ENCODE data around the gene ADRM1.

The ADRM1 gene

DNA sequence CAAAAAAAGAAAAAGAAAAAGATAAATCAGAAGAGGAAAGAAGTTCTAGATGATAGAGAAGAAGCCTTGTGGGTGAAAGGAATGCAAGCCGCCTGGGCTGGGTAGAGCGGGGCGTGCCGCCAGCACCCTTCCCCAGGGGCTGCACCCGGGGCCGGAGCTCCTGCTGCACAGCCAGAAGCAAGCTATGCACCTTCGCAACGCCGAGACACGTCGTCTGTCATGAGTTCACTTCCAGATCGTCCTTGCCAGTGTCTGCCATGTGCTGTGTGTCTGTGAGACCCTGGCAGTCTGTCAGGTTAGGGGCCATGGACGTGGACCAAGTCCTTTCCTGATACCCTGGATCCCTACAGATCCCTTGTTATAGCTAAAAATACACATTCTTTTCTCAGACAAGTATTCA, 25.5 kb upstream of the ADRM1 start:
- TF ChIP-seq, protein P1, sequence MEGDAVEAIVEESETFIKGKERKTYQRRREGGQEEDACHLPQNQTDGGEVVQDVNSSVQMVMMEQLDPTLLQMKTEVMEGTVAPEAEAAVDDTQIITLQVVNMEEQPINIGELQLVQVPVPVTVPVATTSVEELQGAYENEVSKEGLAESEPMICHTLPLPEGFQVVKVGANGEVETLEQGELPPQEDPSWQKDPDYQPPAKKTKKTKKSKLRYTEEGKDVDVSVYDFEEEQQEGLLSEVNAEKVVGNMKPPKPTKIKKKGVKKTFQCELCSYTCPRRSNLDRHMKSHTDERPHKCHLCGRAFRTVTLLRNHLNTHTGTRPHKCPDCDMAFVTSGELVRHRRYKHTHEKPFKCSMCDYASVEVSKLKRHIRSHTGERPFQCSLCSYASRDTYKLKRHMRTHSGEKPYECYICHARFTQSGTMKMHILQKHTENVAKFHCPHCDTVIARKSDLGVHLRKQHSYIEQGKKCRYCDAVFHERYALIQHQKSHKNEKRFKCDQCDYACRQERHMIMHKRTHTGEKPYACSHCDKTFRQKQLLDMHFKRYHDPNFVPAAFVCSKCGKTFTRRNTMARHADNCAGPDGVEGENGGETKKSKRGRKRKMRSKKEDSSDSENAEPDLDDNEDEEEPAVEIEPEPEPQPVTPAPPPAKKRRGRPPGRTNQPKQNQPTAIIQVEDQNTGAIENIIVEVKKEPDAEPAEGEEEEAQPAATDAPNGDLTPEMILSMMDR (IDR thresholded peaks at IDR 0.05; ENCODE audit: insufficient read depth, missing control alignments) = no peak
- DNase-seq (ENCODE audit: insufficient read length, low spot score) (no peak), FAIRE-seq (no peak)

DNA sequence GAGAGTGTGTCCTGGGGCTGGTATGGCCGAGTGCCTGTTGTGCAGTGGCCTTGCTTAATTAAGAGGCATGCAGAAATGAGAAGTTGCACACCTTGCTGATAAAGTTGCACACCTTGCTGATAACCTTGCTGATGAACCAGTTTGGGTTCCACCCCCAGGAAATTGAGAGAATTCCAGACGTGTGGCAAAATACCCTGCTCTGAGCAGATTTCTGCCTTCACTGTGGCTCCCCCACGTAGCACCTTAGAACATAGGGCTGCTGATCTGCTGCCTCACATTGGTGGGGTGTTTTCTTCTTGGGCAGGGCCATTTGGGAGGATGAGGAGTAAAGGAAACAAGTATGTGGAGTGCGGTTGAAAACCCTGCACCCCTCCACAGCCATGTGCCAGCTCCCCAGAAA, 22.5 kb upstream of the ADRM1 start:
- FAIRE-seq (no peak), DNase-seq (ENCODE audit: insufficient read length, low spot score) (no peak)
- TF ChIP-seq, protein P1 (IDR thresholded peaks at IDR 0.05; ENCODE audit: insufficient read depth, missing control alignments) = no peak

DNA sequence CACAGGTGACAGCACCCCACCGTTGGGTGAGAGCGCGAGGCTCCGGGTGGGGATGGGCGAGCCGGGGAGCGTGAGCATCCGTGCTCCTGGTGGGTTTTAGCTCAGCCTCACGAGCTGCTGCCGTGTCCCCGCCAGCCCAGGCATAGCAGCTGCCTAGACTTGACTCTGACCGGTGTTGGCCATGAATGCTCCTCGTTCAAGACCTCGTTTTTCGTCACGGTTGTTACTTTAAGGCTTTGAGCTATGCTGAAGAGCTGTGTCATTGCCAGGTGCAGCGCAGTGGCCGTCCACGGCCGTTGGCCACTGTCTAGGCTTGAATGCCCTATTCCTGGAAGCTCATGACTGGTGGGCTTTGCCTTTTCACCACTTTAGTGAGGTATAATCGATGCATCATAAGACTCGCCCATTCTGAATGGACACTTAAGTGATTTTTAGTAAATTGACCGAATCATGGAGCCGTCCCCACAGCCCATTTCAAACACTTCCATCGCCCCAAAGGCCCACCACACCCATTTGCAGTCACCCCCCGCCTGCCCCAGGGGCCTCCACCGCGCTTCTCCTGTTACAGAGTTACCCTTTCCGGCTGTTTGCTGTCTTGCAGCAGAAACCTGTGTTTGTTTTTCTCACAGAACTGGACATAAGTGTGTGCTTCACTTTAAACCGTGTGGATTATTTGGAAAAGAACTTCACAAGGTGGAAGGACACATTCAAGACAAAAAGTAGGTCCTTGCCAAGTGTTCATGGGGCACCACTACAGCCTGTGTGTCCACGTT, 21.4 kb upstream of the ADRM1 start:
- DNase-seq (ENCODE audit: insufficient read length, low spot score) (no peak), FAIRE-seq (no peak)
- TF ChIP-seq, protein P1 (IDR thresholded peaks at IDR 0.05; ENCODE audit: insufficient read depth, missing control alignments) = no peak

DNA sequence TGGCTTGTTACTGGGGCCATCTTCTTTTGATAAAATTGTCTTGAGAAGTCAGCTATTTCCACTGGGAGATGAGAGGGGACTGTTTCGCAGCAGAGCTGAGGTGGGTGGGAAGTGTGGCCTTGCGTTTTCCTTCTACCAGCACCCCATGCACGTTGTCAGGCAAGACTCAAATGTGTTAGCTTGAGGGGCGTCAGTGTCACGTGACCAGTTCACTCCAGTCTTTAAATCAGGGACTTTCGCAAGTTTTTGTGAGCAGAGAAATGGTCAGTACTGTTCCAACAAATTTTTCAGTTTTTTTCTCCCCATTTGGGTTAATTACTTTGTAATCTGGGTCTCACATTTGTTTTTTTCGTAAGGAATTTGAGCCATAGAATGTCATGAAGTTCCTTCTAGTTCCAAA, 20.7 kb upstream of the ADRM1 start:
- no peak for DNase-seq (ENCODE audit: insufficient read length, low spot score)

DNA sequence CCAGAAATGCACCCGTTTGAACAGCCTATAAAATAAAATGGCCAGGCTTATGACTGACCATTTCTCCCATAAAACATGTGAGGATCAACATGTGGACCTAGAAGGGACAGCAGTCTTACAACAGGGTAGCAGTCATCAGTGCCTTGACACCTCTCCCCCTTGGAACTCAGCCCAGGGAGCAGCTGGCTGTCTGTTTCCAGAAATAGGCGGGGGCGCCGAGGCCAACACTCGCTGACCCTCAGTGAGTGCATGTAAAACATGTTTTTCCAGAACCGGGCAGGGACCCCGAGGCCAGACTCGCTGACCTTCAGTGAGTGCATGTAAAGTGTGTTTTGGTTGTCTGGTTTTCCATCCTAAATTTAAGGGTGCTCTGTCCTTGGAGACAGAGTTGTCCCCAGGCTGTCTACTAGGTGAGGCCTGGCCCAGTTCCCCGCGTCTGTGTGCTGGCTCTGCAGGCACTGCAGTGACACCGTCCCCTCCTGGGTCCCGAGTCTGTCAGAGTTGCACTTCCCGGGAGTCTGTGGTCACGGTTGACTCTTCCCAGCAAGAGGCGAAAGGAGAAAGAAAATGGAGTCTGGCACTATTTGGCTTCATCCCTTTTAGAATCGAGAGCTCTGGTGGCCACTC, 19.8 kb upstream of the ADRM1 start:
- DNase-seq (ENCODE audit: insufficient read length, low spot score) (no peak), FAIRE-seq (no peak)
- TF ChIP-seq, protein P1 (IDR thresholded peaks at IDR 0.05; ENCODE audit: insufficient read depth, missing control alignments) = no peak

More for the DNA sequence above, 20.7 kb upstream of the ADRM1 start:
- TF ChIP-seq, protein P1 (IDR thresholded peaks at IDR 0.05; ENCODE audit: insufficient read depth, missing control alignments) = no peak
- FAIRE-seq = no peak

DNA sequence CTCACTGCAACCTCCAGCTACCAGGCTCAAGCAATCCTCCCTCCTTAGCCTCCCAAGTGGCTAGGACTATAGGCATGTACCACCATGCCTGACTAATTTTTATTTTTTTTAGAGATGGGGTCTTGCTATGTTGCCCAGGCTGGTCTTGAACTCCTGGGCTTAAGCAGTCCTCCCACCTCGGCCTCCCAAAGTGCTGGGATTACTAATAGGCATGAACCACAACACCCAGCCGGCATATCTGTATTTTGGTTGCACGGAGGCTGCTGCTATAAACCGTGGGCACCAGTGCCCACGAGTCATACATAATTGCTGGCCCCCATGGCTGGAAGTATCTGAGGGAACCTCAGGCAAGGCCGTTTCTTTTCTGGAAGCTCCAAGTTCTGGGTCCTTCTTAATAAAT, 18.3 kb upstream of the ADRM1 start:
- FAIRE-seq (no peak), DNase-seq (ENCODE audit: insufficient read length, low spot score) (no peak)
- TF ChIP-seq, protein P1 (IDR thresholded peaks at IDR 0.05; ENCODE audit: insufficient read depth, missing control alignments) = no peak

DNA sequence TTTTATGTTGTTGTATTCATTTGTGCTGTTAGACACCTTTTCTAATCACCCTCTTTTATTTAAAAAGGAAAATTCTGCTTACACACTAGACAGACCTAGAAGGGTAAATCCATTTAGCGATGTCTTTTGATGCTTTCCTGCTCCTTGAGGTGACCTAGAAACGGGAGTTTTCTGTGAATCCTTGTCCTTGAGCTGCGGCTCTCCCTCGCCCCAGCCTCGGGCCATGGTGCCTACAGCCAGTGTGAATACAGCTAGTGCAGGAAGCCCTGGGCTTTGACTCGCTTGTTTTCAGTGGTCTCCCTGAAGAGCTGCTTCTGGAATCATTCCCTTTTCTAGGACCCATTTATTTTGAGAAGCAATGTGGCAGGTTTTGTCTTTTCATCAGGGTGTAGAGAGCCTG, 17.6 kb upstream of the ADRM1 start:
- FAIRE-seq = no peak
- TF ChIP-seq, protein P1 (IDR thresholded peaks at IDR 0.05; ENCODE audit: insufficient read depth, missing control alignments) = no peak
- DNase-seq (ENCODE audit: insufficient read length, low spot score) = no peak

Measured in D721Med (cell line).